ENCODE data around the gene MBLAC1.

Gene MBLAC1

GRCh38 chr7:100095704-100096103 lies 31.1 kb upstream of the MBLAC1 start:
- DNase-seq (ENCODE audit: low read depth), result no peak

DNA sequence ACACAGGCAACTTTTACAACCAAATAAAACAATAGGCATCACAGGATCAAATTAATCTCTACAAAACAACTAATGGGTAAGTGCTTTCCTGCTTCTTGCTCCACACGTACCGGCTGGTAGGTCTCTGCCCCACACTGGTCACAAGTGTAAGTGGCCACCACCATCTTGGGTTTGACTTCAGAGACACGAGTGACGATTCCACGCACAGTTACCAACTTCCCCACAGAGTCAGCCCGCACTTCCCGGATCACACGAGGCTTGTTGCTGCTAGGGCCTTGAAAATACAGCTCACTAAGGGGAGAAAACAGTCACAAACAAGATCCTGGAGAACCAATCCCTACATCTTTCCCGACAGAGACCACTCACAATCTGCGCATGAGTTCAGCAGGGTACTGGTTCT lies 27.9 kb upstream of the MBLAC1 start:
- no peak for DNase-seq (ENCODE audit: low read depth)

DNA sequence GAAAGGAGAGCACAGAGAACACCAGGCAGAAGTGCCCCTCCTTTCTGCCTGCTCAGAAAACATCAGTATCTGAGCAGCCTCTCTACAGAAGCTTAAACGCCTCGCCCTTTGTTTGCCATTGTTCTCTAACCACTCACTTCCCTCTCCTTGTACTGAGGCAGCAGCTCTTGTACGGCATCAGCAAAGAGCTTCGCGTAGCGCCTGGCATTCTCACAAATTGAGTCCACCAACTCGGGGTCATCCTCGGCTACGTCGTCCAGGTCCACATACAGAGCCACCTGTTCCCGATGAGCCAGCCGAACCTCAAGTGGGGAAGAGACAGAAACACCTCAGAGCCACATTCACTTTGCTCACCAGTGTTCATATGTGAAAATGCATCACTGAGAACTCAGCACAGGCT lies 27.3 kb upstream of the MBLAC1 start:
- DNase-seq (ENCODE audit: low read depth), result no peak

DNA sequence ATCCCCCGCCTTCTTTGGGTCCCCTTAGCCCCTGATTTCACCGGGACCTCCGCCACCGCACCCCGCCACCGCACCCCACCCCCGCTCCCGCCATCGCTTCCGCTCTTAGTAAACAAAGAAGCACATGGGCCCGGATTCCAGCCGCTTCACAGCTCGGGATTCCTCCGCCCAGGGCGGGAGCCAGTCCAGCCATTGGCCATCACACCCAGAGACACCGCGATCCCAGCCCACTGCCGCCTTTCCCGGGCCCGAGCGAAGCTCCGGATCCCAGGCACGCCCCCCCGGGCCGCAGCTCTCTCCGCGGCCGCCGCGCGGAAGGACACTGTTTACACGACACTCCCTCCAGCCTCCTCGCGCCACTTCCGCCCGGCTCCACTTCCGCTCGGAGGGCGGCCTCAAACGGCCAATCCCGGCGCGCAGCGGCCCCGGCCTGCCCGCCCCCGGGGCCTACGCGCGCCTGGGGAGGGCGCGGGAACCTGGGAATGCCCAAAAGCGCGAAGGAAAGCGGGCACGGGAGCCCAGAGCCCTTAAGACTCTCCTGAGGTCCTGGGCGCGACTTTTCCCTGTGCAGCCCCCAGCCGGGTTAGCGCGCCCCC lies 26.2 kb upstream of the MBLAC1 start:
- DNase-seq (ENCODE audit: low read depth), result peak; percentile 88

GRCh38 chr7:100101016-100101862 lies 25.5 kb upstream of the MBLAC1 start, which contains the start of the genes AP4M1 and MCM7:
Gene AP4M1 (plus strand): TSS chr7:100101643. CDS start chr7:100101715, 72 bp downstream.
Gene MCM7 (minus strand): TSS chr7:100101397. CDS start chr7:100101294, 103 bp downstream.
- DNase-seq (ENCODE audit: low read depth), result peak; percentile 97

GRCh38 chr7:100102950-100103840 lies 23.6 kb upstream of the MBLAC1 start:
- DNase-seq (ENCODE audit: low read depth), result no peak

GRCh38 chr7:100105534-100105933 lies 21.2 kb upstream of the MBLAC1 start:
- DNase-seq (ENCODE audit: low read depth), result no peak

GRCh38 chr7:100106633-100107032 lies 20.1 kb upstream of the MBLAC1 start:
- no peak for DNase-seq (ENCODE audit: low read depth)

GRCh38 chr7:100107125-100107737 lies 19.5 kb upstream of the MBLAC1 start:
- DNase-seq (ENCODE audit: low read depth), result no peak

GRCh38 chr7:100107890-100108289 lies 18.9 kb upstream of the MBLAC1 start:
- DNase-seq (ENCODE audit: low read depth), result no peak

DNA sequence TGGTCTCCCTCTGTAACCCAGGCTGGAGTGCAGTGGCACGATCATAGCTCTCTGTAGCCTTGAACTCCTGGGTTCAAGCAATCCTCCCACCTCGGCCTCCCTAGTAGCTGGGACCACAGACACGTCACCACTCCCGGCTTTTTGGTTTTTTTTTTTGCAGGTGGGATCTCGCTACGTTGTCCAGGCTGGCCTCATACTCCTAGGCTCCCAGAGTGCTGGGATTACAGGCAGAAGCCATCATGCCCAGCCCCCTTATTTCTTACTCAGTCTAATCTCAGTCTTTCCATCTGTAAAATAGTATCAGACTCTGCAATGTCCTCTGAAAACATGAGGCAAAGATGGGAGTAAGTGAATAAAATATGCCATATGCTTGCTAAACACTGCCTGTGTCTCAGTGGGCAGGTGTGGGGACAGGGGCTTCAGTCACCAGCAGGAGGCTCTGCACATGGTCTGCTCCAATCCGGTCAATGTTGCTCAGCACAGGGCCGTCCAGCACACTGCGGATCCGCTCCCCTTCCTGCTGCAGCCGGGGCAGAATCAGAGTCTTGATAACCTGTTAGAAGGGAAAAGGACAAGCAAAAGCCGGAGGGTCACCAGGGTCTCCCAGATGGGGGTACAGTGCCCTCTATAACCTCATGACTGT lies 17.1 kb upstream of the MBLAC1 start:
- DNase-seq (ENCODE audit: low read depth), result no peak

GRCh38 chr7:100111156-100111555 lies 15.6 kb upstream of the MBLAC1 start:
- DNase-seq (ENCODE audit: low read depth), result no peak

DNA sequence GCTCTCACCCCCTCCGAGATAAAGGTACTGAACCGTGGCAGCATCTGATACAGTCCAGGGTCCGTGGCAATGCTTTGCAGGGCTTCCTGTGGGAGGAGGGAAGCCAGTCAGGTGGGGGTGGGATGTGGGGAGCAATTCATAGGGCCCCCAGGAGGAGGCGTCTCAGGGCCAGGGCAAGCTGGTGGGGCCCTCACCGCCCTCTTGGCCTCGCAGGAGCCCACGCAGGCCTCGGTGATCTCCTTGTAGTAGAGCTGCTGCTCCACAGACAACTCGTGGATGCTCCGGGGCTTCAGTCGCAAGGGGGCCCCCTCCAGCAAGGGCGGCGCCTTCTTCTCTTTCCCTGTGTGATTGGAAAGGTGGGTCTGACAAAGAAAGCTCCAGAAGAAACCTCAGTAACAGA lies 14.9 kb upstream of the MBLAC1 start:
- DNase-seq (ENCODE audit: low read depth), result no peak

GRCh38 chr7:100115026-100115425 lies 11.7 kb upstream of the MBLAC1 start:
- no peak for DNase-seq (ENCODE audit: low read depth)

DNA sequence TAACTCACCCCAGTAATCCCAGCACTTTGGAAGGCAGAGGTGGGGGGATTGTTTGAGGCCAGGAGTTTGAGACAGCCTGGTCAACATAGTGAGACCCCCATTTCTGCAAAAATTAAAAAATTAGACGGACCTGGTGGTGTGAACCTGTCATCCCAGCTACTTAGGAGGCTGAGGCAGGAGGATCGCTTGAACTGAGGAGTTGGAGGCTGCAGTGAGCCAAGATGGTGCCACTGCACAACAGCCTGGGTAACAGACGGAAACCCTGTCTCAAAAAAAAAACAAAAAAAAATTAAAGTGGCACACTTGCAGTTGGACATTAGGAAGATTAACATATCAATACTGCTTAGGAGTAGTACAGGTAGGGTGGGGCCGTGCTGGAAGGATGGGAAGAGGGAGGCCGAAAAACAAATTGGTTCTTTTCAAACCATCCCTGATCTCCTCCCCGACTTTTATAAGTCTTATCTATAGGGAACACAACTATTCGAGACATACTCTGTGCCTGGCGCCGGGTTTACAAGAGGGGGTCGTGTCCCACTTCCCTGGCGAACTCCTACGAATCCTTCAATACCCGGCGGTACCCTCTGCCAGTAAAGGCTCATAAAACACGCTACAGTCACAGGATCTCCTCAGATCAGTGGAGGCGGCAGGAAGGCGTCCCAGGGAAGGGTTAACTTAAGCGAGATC lies 8.2 kb upstream of the MBLAC1 start:
- DNase-seq (ENCODE audit: low read depth), result no peak

GRCh38 chr7:100119072-100119969 lies 7.4 kb upstream of the MBLAC1 start, which contains the start of the genes CNPY4 and TAF6:
Gene CNPY4 (plus strand): TSS chr7:100119634. CDS start chr7:100119745, 111 bp downstream.
Gene TAF6 (minus strand): TSS chr7:100119358. CDS start chr7:100114209, 5,149 bp downstream.
- DNase-seq (ENCODE audit: low read depth), result peak; percentile 92

DNA sequence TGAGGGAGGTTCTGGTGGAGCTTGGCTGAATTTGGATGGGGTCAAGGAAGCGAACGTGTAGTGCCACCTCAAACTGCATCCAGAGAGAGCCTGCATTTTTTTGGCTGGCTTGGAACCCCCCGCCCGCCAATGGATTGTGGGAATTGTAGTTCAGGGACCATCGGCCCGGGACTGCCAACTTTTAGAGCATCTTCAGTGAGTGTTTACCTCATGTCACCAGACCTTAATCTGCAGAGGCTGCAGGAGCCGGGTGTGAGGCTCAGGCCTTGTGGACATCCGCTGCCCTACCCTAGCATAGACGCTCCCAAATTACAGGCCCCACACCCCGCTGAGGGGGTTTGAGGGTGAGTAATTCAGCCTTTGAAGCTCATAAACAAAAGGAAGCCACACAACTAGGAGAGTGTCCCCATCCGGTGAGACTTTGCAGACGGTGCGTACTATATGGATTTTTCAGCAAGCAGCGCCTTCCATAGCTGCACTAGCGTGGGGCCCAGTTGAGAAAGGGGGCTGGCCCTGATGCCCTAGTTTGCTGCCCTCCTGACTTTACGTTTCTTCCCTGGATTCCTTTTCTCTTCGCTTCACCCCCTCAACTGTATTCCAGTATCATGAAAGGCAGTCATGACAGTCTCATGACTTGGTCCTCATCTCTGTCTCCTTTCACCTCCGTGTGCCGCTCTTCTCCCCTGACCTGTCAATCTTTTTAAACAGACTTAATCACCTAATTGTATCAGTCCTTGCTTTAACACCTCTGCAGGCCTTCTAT lies 6.6 kb upstream of the MBLAC1 start:
- DNase-seq (ENCODE audit: low read depth), result peak; percentile 28

GRCh38 chr7:100120733-100121036 lies 6.1 kb upstream of the MBLAC1 start:
- DNase-seq (ENCODE audit: low read depth), result no peak

GRCh38 chr7:100122067-100122466 lies 4.7 kb upstream of the MBLAC1 start:
- DNase-seq (ENCODE audit: low read depth), result no peak

Data from fibroblast of the conjunctiva (primary cell).